MG63 (cell line): Measurements from ENCODE around the gene C1orf94. TPM values are rescaled to one million over a fixed set of nuclear protein-coding genes. Genes with fewer than 3 reads are reported as not detected.

Experiments
- DNase-seq: peaks from one replicate; pipeline ENCODE4 v3.0.0-alpha.2; 2020
- H3K27me3 ChIP-seq: fragments of 250-450 bp; sonication (Bioruptor Pico); 2 replicates; pipeline ENCODE4 v1.5.1; 2020; ENCODE audit warnings: mild to moderate bottlenecking, moderate library complexity
- H3K36me3 ChIP-seq: fragments of 250-450 bp; sonication (Bioruptor Pico); 2 replicates; pipeline ENCODE4 v1.5.1; 2020; ENCODE audit warnings: mild to moderate bottlenecking, moderate library complexity
- H3K4me3 ChIP-seq: fragments of 250-450 bp; sonication (Bioruptor Pico); 2 replicates; pipeline ENCODE4 v1.5.1; 2020; ENCODE audit warnings: mild to moderate bottlenecking, moderate library complexity
- H3K9me3 ChIP-seq: fragments of 250-450 bp; sonication (Bioruptor Pico); 2 replicates; pipeline ENCODE4 v1.5.1; 2020; ENCODE audit warnings: mild to moderate bottlenecking, moderate library complexity
- total RNA-seq: library from RNA; depleted of rRNA; stranded (reverse); fragments of >200 nt; shearing (Covaris generic); gene quantifications from 2 replicates; pipeline ENCODE4 v1.2.3, GENCODE V29; 2014; ENCODE audit warnings: low replicate concordance; rRNA removed

Gene C1orf94
- total RNA-seq: not detected in 2 replicates

GRCh38 chr1:34176830-34177603, at the start of gene C1orf94:
TSS of gene C1orf94 (plus strand) at chr1:34176907. CDS start at chr1:34177790, 883 bp downstream.
- Histone ChIP-seq H3K27me3 (no peaks in the 10 kb centered on the region; the same call in 1 of the 2 replicates), H3K36me3 (no peaks in the 10 kb centered on the region), H3K4me3 (no peak within 1 kb of the TSS), H3K9me3 (no peaks in the 10 kb centered on the region)
- no peak for DNase-seq

- no peaks in the 10 kb centered on the region for H3K9me3 ChIP-seq
- no peaks in the 10 kb centered on the region for H3K36me3 ChIP-seq
- no peaks in the 10 kb centered on the region for H3K27me3 ChIP-seq
- no peak overlapping the region for H3K4me3 ChIP-seq
- no peak for DNase-seq
Measured at GRCh38 chr1:34127006-34128000, 49.4 kb upstream of the C1orf94 start.

- Histone ChIP-seq H3K9me3 (no peaks in the 10 kb centered on the region), H3K36me3 (no peaks in the 10 kb centered on the region), H3K27me3 (no peaks in the 10 kb centered on the region), H3K4me3 (no peak overlapping the region)
- no peak for DNase-seq
Measured at GRCh38 chr1:34128186-34128889, 48.4 kb upstream of the C1orf94 start.

- H3K36me3 ChIP-seq: no peaks in the 10 kb centered on the region
- no peaks in the 10 kb centered on the region for H3K9me3 ChIP-seq
- DNase-seq: no peak
- H3K27me3 ChIP-seq: no peaks in the 10 kb centered on the region
- H3K4me3 ChIP-seq: no peak overlapping the region
Measured at GRCh38 chr1:34129630-34130029, 47.1 kb upstream of the C1orf94 start.

- H3K27me3 ChIP-seq: no peaks in the 10 kb centered on the region
- DNase-seq: no peak
- H3K9me3 ChIP-seq: no peaks in the 10 kb centered on the region
- H3K36me3 ChIP-seq: no peaks in the 10 kb centered on the region
- H3K4me3 ChIP-seq: no peak overlapping the region
Measured at GRCh38 chr1:34130306-34130705, 46.4 kb upstream of the C1orf94 start.

GRCh38 chr1:34131396-34132160, 45.1 kb upstream of the C1orf94 start:
- Histone ChIP-seq H3K27me3 (no peaks in the 10 kb centered on the region), H3K36me3 (no peaks in the 10 kb centered on the region), H3K9me3 (no peaks in the 10 kb centered on the region), H3K4me3 (no peak overlapping the region)
- DNase-seq: no peak

GRCh38 chr1:34132161-34132420, 44.6 kb upstream of the C1orf94 start:
- DNase-seq: no peak
- H3K4me3 ChIP-seq: no peak overlapping the region
- no peaks in the 10 kb centered on the region for H3K36me3 ChIP-seq
- no peaks in the 10 kb centered on the region for H3K9me3 ChIP-seq
- no peaks in the 10 kb centered on the region for H3K27me3 ChIP-seq

GRCh38 chr1:34137411-34137810, 39.3 kb upstream of the C1orf94 start:
- no peaks in the 10 kb centered on the region for H3K27me3 ChIP-seq
- H3K36me3 ChIP-seq: no peaks in the 10 kb centered on the region
- no peak for DNase-seq
- no peak overlapping the region for H3K4me3 ChIP-seq
- no peaks in the 10 kb centered on the region for H3K9me3 ChIP-seq

- DNase-seq: no peak
- Histone ChIP-seq H3K9me3 (no peaks in the 10 kb centered on the region), H3K27me3 (no peaks in the 10 kb centered on the region), H3K36me3 (no peaks in the 10 kb centered on the region), H3K4me3 (no peak overlapping the region)
Measured at GRCh38 chr1:34140011-34140676, 36.6 kb upstream of the C1orf94 start.

GRCh38 chr1:34143975-34144374, 32.7 kb upstream of the C1orf94 start:
- H3K36me3 ChIP-seq: no peaks in the 10 kb centered on the region
- H3K27me3 ChIP-seq: no peaks in the 10 kb centered on the region
- DNase-seq: no peak
- no peaks in the 10 kb centered on the region for H3K9me3 ChIP-seq
- no peak overlapping the region for H3K4me3 ChIP-seq

- Histone ChIP-seq H3K27me3 (no peaks in the 10 kb centered on the region), H3K4me3 (no peak overlapping the region), H3K36me3 (no peaks in the 10 kb centered on the region), H3K9me3 (no peaks in the 10 kb centered on the region)
- DNase-seq: no peak
Measured at GRCh38 chr1:34144766-34145165, 31.9 kb upstream of the C1orf94 start.

GRCh38 chr1:34147301-34147700, 29.4 kb upstream of the C1orf94 start:
- Histone ChIP-seq H3K9me3 (no peaks in the 10 kb centered on the region), H3K27me3 (no peaks in the 10 kb centered on the region), H3K4me3 (no peak overlapping the region), H3K36me3 (no peaks in the 10 kb centered on the region)
- DNase-seq: no peak

GRCh38 chr1:34149501-34149900, 27.2 kb upstream of the C1orf94 start:
- Histone ChIP-seq H3K4me3 (no peak overlapping the region), H3K36me3 (no peaks in the 10 kb centered on the region), H3K27me3 (no peaks in the 10 kb centered on the region), H3K9me3 (no peaks in the 10 kb centered on the region)
- DNase-seq: no peak

- no peaks in the 10 kb centered on the region for H3K9me3 ChIP-seq
- H3K4me3 ChIP-seq: no peak overlapping the region
- no peaks in the 10 kb centered on the region for H3K27me3 ChIP-seq
- DNase-seq: no peak
- no peaks in the 10 kb centered on the region for H3K36me3 ChIP-seq
Measured at GRCh38 chr1:34153246-34153645, 23.5 kb upstream of the C1orf94 start.

- no peaks in the 10 kb centered on the region for H3K36me3 ChIP-seq
- H3K4me3 ChIP-seq: no peak overlapping the region
- peak; percentile 31 for DNase-seq
- no peaks in the 10 kb centered on the region for H3K9me3 ChIP-seq
- H3K27me3 ChIP-seq: peaks cover 5% of the 10 kb centered on the region; the same call in 1 of the 2 replicates
Measured at GRCh38 chr1:34155860-34156259, 20.8 kb upstream of the C1orf94 start.

GRCh38 chr1:34156739-34157138, 20.0 kb upstream of the C1orf94 start:
- no peaks in the 10 kb centered on the region for H3K36me3 ChIP-seq
- no peak for DNase-seq
- no peak overlapping the region for H3K4me3 ChIP-seq
- H3K9me3 ChIP-seq: no peaks in the 10 kb centered on the region
- peaks cover 12% of the 10 kb centered on the region for H3K27me3 ChIP-seq
